OCI-LY3 (cell line): ENCODE results near the gene OPA3.

Experiments
- CTCF ChIP-seq: fragments of 200-600, 300-600 bp; sonication (generic); IDR thresholded peaks from 2 replicates; pipeline ENCODE4 v1.5.1; 2014; ENCODE audit warnings: antibody characterized with exemption, low read length, low read depth
- EZH2phosphoT487 ChIP-seq: fragments of 200-600 bp; shearing (Covaris generic); IDR thresholded peaks from 2 replicates; pipeline ENCODE4 v1.6.1; 2018; ENCODE audit warnings: antibody characterized with exemption, mixed run types, low read depth

GRCh38 chr19:45497791-45498190, 86.8 kb downstream of the OPA3 start:
- TF ChIP-seq CTCF = no peak
- TF ChIP-seq EZH2phosphoT487 = no peak
